Measurements from ENCODE around the gene C14orf132. TPM values are rescaled to one million over a fixed set of nuclear protein-coding genes. Genes with fewer than 3 reads are reported as not detected.

C14orf132 gene
- total and polyA plus RNA-seq, 2 of the 4 experiments (the other 2 are of a cell fraction), result 6.3 to 13.5 TPM

DNA sequence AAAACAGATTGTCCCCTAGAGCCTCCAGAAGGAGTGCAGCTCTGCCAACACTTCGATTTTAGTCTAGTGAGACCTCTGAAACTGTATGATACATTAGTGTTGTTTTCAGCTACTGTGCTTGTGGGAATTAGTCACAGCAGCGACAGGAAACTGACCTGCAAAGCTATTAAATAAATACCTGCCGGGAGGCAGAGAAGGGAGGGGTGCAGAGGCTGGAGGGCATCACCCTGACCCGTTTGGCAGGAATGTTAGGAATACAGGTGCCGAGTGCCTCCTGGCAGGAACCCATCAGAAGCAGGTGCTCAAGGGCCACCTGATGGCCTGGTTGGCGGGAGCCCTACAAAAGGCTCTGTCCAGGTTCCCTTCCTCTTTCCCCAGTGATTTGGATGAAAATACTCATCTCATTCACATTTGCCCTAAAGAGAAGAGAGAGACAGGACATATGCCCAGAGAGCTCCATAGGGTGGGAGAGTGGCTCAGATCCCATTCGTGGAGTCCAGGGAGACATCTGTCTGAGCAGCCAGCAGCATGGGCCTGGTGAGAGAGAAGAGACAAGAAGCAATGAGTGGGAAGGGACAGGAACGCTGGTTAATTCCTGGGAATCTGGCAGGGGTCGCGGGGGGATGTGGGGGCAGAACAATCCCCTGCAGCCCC lies 44.6 kb downstream of the C14orf132 start:
- POLR2A ChIA-PET (ENCODE audit: unreplicated experiment), result no interaction called here
- in situ Hi-C loops (cut with MboI; ENCODE audit: low sequenced_read_pairs), result no loop called here
- Histone ChIP-seq H3K56ac (ENCODE audit: extremely low read depth, insufficient read depth, low read length) (no peak overlapping the region), H4K20me1 (ENCODE audit: insufficient read depth, low read length) (0 out of 2 replicates have a peak, but pooled peaks cover 6% of the 10 kb centered on the region), H3K4ac (ENCODE audit: low read depth, low read length) (no peak overlapping the region), H3K9ac (ENCODE audit: low read depth, low read length) (no peak overlapping the region), H3K27ac (ENCODE audit: insufficient read depth, low read length) (no peak overlapping the region), H3K9me1 (ENCODE audit: insufficient read depth, low read length) (peaks cover 12% of the 10 kb centered on the region), H2BK5ac (ENCODE audit: low read depth, low read length, poor library complexity, severe bottlenecking) (no peak overlapping the region), H3K27me3 (ENCODE audit: control insufficient read depth, insufficient read depth, low read length) (no peaks in the 10 kb centered on the region), H3K9me3 (ENCODE audit: control insufficient read depth, insufficient read depth, low read length) (no peaks in the 10 kb centered on the region), H2AFZ (replicated peaks; ENCODE audit: low read length, poor library complexity) (no peak overlapping the region), H2AK5ac (ENCODE audit: low read depth, low read length) (no peak overlapping the region), H3K23ac (ENCODE audit: low read depth, low read length) (no peak overlapping the region), H2AK9ac (replicated peaks; ENCODE audit: low read depth, low read length, poor library complexity) (no peak overlapping the region), H3K18ac (ENCODE audit: low read depth, low read length) (no peak overlapping the region), H3K79me1 (ENCODE audit: low read depth in 1 of 2, low read length in 2 of 2) (peaks cover 15 to 52% of the 10 kb centered on the region in 2 experiments; a peak in 3 of 4 replicates), H3K14ac (replicated peaks; ENCODE audit: low read depth, low read length) (no peak overlapping the region), H3K36me3 (ENCODE audit: control insufficient read depth, insufficient read depth, low read length) (peaks cover 27% of the 10 kb centered on the region), H2BK20ac (ENCODE audit: low read depth, low read length) (no peak overlapping the region), H3K4me1 (ENCODE audit: control insufficient read depth, insufficient read depth, low read length) (peaks cover 7% of the 10 kb centered on the region), H4K5ac (ENCODE audit: low read depth, low read length) (no peak overlapping the region), H2BK15ac (ENCODE audit: low read depth, low read length) (no peak overlapping the region), H3K4me3 (ENCODE audit: insufficient read depth, low read depth, low read length) (no peak overlapping the region), H3K4me2 (ENCODE audit: low read depth, low read length) (no peak overlapping the region), H2BK120ac (ENCODE audit: low read depth, low read length) (no peak overlapping the region), H4K91ac (ENCODE audit: insufficient read depth, low read depth, low read length) (no peak overlapping the region), H4K8ac (ENCODE audit: low read depth in 2 of 2, low read length in 2 of 2) (no peak overlapping the region)
- 63% methylated on average over 3 of the region's 10 CpGs; no CpG with 5 or more reads in 1 of the 2 experiments for WGBS, 2 experiments (ENCODE audit: extremely low coverage in 2 of 2, insufficient read length in 1 of 2)
- no peak for ATAC-seq (ENCODE audit: low read depth)
- no peak for DNase-seq
- intact Hi-C loops (cut with micrococcal nuclease), result no loop called here
- no TSS peak for BruUV-seq (replicated peaks)
- CTCF ChIA-PET, result interaction anchor here (0.6 kb wide), 1 partner anchor 15 kb away, joined by 3 read pairs; no protein-coding TSS in a partner anchor
- dilution Hi-C loops (cut with HindIII; ENCODE audit: low sequenced_read_pairs, unreplicated experiment), result no loop called here
- TF ChIP-seq, protein P1, sequence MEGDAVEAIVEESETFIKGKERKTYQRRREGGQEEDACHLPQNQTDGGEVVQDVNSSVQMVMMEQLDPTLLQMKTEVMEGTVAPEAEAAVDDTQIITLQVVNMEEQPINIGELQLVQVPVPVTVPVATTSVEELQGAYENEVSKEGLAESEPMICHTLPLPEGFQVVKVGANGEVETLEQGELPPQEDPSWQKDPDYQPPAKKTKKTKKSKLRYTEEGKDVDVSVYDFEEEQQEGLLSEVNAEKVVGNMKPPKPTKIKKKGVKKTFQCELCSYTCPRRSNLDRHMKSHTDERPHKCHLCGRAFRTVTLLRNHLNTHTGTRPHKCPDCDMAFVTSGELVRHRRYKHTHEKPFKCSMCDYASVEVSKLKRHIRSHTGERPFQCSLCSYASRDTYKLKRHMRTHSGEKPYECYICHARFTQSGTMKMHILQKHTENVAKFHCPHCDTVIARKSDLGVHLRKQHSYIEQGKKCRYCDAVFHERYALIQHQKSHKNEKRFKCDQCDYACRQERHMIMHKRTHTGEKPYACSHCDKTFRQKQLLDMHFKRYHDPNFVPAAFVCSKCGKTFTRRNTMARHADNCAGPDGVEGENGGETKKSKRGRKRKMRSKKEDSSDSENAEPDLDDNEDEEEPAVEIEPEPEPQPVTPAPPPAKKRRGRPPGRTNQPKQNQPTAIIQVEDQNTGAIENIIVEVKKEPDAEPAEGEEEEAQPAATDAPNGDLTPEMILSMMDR (conservative IDR thresholded peaks at IDR 0.05; ENCODE audit: low read depth, low read length), result no peak
- TF ChIP-seq MXI1 (IDR thresholded peaks at IDR 0.05; ENCODE audit: borderline replicate concordance, low read depth, low read length), result no peak
- TF ChIP-seq MAFK (IDR thresholded peaks at IDR 0.05; ENCODE audit: low read depth, low read length), result no peak
- TF ChIP-seq CHD1 (IDR thresholded peaks at IDR 0.05; ENCODE audit: low read depth, low read length), result no peak
- TF ChIP-seq, protein P2, sequence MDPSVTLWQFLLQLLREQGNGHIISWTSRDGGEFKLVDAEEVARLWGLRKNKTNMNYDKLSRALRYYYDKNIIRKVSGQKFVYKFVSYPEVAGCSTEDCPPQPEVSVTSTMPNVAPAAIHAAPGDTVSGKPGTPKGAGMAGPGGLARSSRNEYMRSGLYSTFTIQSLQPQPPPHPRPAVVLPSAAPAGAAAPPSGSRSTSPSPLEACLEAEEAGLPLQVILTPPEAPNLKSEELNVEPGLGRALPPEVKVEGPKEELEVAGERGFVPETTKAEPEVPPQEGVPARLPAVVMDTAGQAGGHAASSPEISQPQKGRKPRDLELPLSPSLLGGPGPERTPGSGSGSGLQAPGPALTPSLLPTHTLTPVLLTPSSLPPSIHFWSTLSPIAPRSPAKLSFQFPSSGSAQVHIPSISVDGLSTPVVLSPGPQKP (IDR thresholded peaks at IDR 0.05; ENCODE audit: borderline replicate concordance, low read depth, low read length), result no peak
- no peak for TF ChIP-seq CEBPB (IDR thresholded peaks at IDR 0.05; ENCODE audit: low read depth, low read length)
- TF ChIP-seq SMC3 (IDR thresholded peaks at IDR 0.05; ENCODE audit: low read depth, low read length), result no peak
- TF ChIP-seq POLR2A (IDR thresholded peaks at IDR 0.05; ENCODE audit: low read depth, low read length), result no peak
- TF ChIP-seq, protein P3, sequence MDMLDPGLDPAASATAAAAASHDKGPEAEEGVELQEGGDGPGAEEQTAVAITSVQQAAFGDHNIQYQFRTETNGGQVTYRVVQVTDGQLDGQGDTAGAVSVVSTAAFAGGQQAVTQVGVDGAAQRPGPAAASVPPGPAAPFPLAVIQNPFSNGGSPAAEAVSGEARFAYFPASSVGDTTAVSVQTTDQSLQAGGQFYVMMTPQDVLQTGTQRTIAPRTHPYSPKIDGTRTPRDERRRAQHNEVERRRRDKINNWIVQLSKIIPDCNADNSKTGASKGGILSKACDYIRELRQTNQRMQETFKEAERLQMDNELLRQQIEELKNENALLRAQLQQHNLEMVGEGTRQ (IDR thresholded peaks at IDR 0.05; ENCODE audit: low read depth, low read length), result no peak
- no peak for TF ChIP-seq NFE2L2 (IDR thresholded peaks at IDR 0.05; ENCODE audit: low read depth, low read length)
- TF ChIP-seq RCOR1 (IDR thresholded peaks at IDR 0.05; ENCODE audit: insufficient replicate concordance, low read length), result no peak
- no peak for TF ChIP-seq MAZ (IDR thresholded peaks at IDR 0.05; ENCODE audit: borderline replicate concordance, low read depth, low read length)
- TF ChIP-seq RAD21 (IDR thresholded peaks at IDR 0.05; ENCODE audit: low read length), result no peak
- TF ChIP-seq RFX5 (IDR thresholded peaks at IDR 0.05; ENCODE audit: low read depth, low read length), result no peak
- no peak for TF ChIP-seq BHLHE40 (IDR thresholded peaks at IDR 0.05; ENCODE audit: low read depth, low read length)
